Breast epithelium (tissue), 4 donors: ENCODE results near the gene RNF111. TPM values are rescaled to one million over a fixed set of nuclear protein-coding genes. Genes with fewer than 3 reads are reported as not detected.

Experiments
- DNase-seq, 2 donors: peaks; one replicate each; pipeline ENCODE4 v3.0.0-alpha.2; 2019; ENCODE audit warnings: low spot score in 2 of 2
- H3K27ac ChIP-seq, 2 donors: fragments of 200-600 bp; sonication (generic) in 1 of 2; one replicate each; pipeline ENCODE4 v1.5.1; 2016 to 2019; ENCODE audit warnings: mild to moderate bottlenecking in 1 of 2
- H3K27me3 ChIP-seq, 2 donors: fragments of 200-600 bp; sonication (generic) in 1 of 2; one replicate each; pipeline versions ENCODE4 v1.5.1 to v1.6.0; 2017 to 2019; ENCODE audit warnings: control low read depth in 1 of 2, mild to moderate bottlenecking in 1 of 2
- H3K36me3 ChIP-seq: fragments of 200-600 bp; one replicate; pipeline ENCODE4 v1.5.1; 2019
- H3K4me1 ChIP-seq, 2 donors: fragments of 200-600 bp; sonication (generic); one replicate each; pipeline ENCODE4 v1.5.1; 2016 to 2019; ENCODE audit warnings: control low read depth in 1 of 2
- H3K4me3 ChIP-seq, 3 donors: fragments of 200-600 bp; sonication (generic); 1 replicate in 2 of 3; 2 replicates in 1 of 3; pipeline ENCODE4 v1.5.1; 2016 to 2019; ENCODE audit warnings: mild to moderate bottlenecking in 3 of 3, moderate library complexity in 2 of 3
- H3K9me3 ChIP-seq, 2 donors: fragments of 200-600 bp; sonication (generic) in 1 of 2; one replicate each; pipeline ENCODE4 v1.5.1; 2016 to 2019; ENCODE audit warnings: control low read depth in 1 of 2
- CTCF ChIP-seq, 3 donors: fragments of 450-650 bp; IDR thresholded peaks; one replicate each; pipeline ENCODE4 v1.5.1; 2016 to 2017; ENCODE audit warnings: antibody characterized with exemption in 3 of 3, mild to moderate bottlenecking in 3 of 3, moderate library complexity in 3 of 3
- POLR2A ChIP-seq: fragments of 450-650 bp; IDR thresholded peaks from one replicate; pipeline ENCODE4 v1.6.1; 2016; ENCODE audit warnings: antibody characterized with exemption, mild to moderate bottlenecking, moderate library complexity
- POLR2AphosphoS5 ChIP-seq, 3 donors: sonication (generic); formaldehyde crosslinking; IDR thresholded peaks; one replicate each; pipeline ENCODE4 v1.6.1; 2017; ENCODE audit warnings: antibody characterized with exemption in 3 of 3
- intact Hi-C: fragments of 100-400 bp; cut with DNase I; formaldehyde crosslinking; loops from one replicate; pipeline ENCODE4 v1.15.1; 2023; ENCODE audit warnings: low total_unique reads
- total RNA-seq, 3 donors: library from RNA; depleted of rRNA; stranded (reverse); fragments of >200 nt; gene quantifications; one replicate each; pipeline ENCODE4 v1.1.0, GENCODE V29; 2016

Gene RNF111
- total RNA-seq, 3 donors from 2014 or later: 18.4 to 36.9 (median 27.9) TPM

- Histone ChIP-seq H3K27ac (no peak overlapping the region), H3K36me3 (no peaks in the 10 kb centered on the region), H3K4me3 (no peak overlapping the region), H3K27me3 (no peaks in the 10 kb centered on the region), H3K9me3 (no peaks in the 10 kb centered on the region), H3K4me1 (no peaks in the 10 kb centered on the region)
- intact Hi-C loops: no loop called here
- DNase-seq: no peak
- no peak for TF ChIP-seq POLR2AphosphoS5 (IDR thresholded peaks at IDR 0.05)
- TF ChIP-seq CTCF (IDR thresholded peaks at IDR 0.05): no peak
- no peak for TF ChIP-seq POLR2A
These were observed 54.6 kb downstream of the RNF111 start for GRCh38 chr15:59042041-59042440.

DNA sequence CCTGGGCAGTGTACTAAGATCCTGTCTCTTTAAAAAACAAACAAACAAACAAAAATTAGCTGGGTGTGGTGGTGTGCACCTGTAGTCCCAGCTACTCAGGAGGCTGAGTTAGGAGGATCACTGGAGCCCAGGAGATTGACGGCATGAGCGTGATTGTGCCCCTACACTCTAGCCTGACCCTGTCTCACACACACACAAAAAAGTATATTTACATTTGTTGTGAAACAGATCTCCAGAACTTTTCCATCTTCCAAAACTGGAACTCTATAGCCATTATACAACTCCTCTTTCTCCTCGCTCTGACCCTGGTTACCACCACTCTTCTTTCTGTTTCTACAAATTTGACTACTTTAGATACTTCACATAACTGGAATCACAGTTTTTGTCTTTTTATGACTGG, 61.4 kb downstream of the RNF111 start:
- no peaks in the 10 kb centered on the region for H3K4me1 ChIP-seq
- intact Hi-C loops: no loop called here
- TF ChIP-seq POLR2A (no peak), POLR2AphosphoS5 (IDR thresholded peaks at IDR 0.05) (no peak), CTCF (IDR thresholded peaks at IDR 0.05) (no peak)
- H3K9me3 ChIP-seq: no peaks in the 10 kb centered on the region
- no peak overlapping the region for H3K4me3 ChIP-seq
- DNase-seq: no peak
- no peaks in the 10 kb centered on the region for H3K36me3 ChIP-seq
- H3K27ac ChIP-seq: no peak overlapping the region
- no peaks in the 10 kb centered on the region for H3K27me3 ChIP-seq

GRCh38 chr15:59051873-59052861, 64.7 kb downstream of the RNF111 start:
- Histone ChIP-seq H3K36me3 (no peaks in the 10 kb centered on the region), H3K9me3 (no peaks in the 10 kb centered on the region), H3K27me3 (no peaks in the 10 kb centered on the region), H3K4me1 (no peaks in the 10 kb centered on the region), H3K27ac (no peak overlapping the region), H3K4me3 (no peak overlapping the region)
- intact Hi-C loops: no loop called here
- no peak for DNase-seq
- TF ChIP-seq POLR2AphosphoS5 (IDR thresholded peaks at IDR 0.05) (no peak), POLR2A (no peak), CTCF (IDR thresholded peaks at IDR 0.05) (no peak)

GRCh38 chr15:59052915-59053407, 65.5 kb downstream of the RNF111 start:
- Histone ChIP-seq H3K27ac (no peak overlapping the region), H3K27me3 (no peaks in the 10 kb centered on the region), H3K36me3 (no peaks in the 10 kb centered on the region), H3K4me3 (no peak overlapping the region), H3K4me1 (no peaks in the 10 kb centered on the region), H3K9me3 (no peaks in the 10 kb centered on the region)
- no peak for DNase-seq
- TF ChIP-seq POLR2A (no peak), POLR2AphosphoS5 (IDR thresholded peaks at IDR 0.05) (no peak)
- intact Hi-C loops: no loop called here

DNA sequence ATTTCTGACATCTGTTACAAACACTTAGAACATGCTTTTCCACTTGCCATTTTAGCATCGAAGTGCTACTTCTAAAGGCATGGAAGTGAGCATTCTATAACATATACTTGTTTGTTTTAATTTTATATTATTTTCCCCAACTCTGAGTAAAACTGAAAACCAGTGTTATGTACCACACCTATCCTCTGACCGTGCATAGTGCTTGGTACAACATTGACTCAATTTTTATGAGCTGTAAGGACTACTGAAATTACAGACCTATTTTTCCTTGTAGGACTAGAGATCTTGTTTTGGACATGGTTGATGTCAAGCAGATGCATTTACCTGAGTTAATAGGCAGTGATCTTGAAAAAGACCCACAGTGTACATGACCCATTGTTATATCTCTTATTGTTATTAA, 66.0 kb downstream of the RNF111 start:
- DNase-seq: no peak
- intact Hi-C loops: no loop called here
- Histone ChIP-seq H3K27me3 (no peaks in the 10 kb centered on the region), H3K4me1 (no peaks in the 10 kb centered on the region), H3K9me3 (no peaks in the 10 kb centered on the region), H3K27ac (no peak overlapping the region), H3K4me3 (no peak overlapping the region), H3K36me3 (no peaks in the 10 kb centered on the region)
- TF ChIP-seq CTCF (IDR thresholded peaks at IDR 0.05) (no peak), POLR2AphosphoS5 (IDR thresholded peaks at IDR 0.05) (no peak), POLR2A (no peak)
